Hindlimb muscle (tissue), 1 donor: Measurements from ENCODE around the gene ITIH4. TPM values are rescaled to one million over a fixed set of nuclear protein-coding genes. Genes with fewer than 3 reads are reported as not detected.

ENCODE experiments used
- DNase-seq: peaks from one replicate; pipeline ENCODE4 v3.0.0-alpha.2; 2013
- polyA plus RNA-seq: library from polyadenylated mRNA; unstranded; fragments of 120-200 nt; gene quantifications from one replicate; pipeline ENCODE4 v1.2.1, GENCODE V29; 2013; ENCODE audit not compliant: insufficient read length

ITIH4 gene
- polyA plus RNA-seq, 1 donor, result 38.3 TPM

DNA sequence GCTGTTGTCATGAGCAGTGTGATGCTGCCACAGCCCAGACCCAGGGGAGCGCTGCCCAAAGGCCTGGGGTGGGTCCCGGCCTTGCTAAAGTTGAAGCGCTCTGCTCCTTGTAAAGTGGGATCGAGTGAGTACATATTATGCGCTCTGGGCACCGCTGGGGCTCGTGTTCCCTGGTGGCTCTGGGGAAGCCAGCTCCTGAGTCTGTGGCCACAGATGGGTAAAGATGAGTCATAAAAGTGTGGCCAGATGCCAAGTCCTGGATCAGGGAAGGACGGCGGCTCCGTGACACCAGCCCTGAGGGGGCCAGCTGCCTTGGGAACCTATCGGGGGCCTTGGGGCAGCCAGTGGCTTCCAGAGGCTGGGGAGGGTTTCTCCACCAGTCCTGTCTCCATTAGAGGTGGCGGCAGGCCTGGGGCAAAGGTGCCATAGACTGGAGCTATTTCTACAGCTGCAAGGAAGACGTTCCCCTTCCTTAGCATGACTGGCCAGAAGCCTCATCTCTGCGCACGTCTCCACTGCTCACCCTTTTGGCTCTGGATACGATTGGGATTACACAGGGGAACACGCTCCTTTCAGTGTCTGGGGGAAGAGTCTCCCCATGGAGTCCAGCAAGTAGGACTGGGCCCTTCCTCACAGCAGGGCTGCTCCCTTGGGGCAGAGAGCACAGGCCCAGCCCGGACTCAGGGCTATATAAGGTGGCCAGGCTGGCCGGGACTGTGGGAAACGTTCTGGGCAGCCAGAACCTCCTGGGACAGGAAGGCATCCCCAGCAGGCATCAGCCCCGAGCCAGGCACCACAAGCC is 1.2 kb upstream of the ITIH4 start:
- DNase-seq, result no peak

- DNase-seq, result no peak
These were observed 487 bp downstream of the ITIH4 start for GRCh38 chr3:52829906-52830463.

DNA sequence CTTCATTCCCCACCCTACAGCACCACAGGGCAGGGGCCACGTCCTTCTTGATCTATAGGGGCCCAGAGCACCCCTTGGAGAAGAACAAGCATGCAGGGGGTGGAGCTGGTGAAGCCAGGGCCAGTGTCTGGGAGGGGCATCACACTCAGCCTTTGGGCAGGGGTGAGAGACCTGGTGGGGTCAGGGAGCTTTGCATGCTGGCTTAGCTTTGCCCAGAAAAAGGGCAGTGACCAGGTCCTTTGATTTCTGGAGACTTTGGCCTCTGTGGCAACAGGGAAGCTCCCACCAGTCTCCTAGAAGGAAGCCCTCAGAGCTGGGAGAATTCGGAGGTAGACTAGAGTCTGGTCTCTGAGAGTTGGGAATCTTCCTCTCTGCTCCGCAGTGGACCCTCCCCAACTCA is 990 bp downstream of the ITIH4 start:
- no peak for DNase-seq

- DNase-seq, result no peak
These were observed 2.6 kb downstream of the ITIH4 start for GRCh38 chr3:52827866-52828376.

- DNase-seq, result no peak
These were observed 3.0 kb downstream of the ITIH4 start for GRCh38 chr3:52827441-52827840.

DNA sequence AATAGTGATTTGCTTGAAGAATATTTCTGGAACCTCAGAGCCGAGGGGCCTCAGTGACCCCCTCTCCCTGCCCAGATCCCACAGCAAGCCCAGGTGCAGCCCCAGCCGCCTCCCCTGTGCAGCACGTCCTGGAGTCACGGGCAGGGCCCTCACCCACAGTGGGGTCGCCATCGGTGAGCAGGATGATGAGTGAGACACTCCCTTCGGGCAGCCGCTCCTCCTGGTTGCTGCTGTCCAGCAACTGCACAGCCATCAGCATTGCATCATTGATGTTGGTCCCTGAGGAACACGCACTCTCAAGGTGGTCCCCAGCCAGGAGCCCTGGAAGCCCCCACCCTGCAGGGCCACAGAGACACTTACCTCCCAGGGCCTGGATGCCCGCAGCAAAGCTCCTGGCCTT is 6.4 kb downstream of the ITIH4 start:
- DNase-seq, result no peak

- no peak for DNase-seq
These were observed 8.1 kb downstream of the ITIH4 start for GRCh38 chr3:52822363-52822762.

DNA sequence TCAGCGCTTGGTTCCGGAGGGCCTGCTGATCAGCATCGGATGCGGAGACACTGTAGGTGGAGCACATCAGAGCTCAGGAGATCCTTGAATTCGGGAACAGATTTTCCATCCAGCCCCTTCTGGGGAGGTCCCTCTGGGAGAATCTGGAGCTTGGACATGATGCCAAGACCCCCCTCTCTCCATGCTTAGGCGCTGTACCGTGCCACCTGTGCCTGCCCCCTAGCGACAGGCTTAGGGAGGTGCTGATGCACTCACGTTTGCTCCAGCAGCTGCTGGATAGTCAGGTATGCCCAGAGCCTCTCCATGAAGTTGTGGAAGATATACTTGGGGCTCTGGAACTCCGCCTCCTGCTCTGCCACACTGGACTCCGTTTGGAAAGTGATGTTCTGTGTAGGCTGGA is 9.7 kb downstream of the ITIH4 start:
- DNase-seq, result no peak

DNA sequence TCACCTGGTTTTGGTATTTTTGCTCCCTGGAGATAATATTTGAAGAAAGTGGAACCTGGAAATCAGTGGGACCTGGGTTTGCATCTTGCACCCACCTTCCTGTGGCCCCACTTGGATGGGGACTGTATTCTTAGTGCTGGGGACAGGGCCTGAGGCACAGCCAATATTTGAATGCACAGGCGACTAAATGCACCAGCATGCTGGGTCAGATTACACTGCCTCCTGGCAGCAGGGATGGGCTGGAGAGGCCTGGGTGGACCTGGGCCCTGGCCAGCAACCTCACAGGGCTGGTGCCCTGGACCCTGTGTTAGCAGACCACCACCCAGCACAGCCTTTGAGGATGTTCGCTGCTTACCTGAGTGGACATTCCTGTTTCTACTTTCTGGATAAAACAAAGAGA is 10.5 kb downstream of the ITIH4 start:
- DNase-seq, result no peak

- no peak for DNase-seq
These were observed 12.6 kb downstream of the ITIH4 start for GRCh38 chr3:52817860-52818259.

DNA sequence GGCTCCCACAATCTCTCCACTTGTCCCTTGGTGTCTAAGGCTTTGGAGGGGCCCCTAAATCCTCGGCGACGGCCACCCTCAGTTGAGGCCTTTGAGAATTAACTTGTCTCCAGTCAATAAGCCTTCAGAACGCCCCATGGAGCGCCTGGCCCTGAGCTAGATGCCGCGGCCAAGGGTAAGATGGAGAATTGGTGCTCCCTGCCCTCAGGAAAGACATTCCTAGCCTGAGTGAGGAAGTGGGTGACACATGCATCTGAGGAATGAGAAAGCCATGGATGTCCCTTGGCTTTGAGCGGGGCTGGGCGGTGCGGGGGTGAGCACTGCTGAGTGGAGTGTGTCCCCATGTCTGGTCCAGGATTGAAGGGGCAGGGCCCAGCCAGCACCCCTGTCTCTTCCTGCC is 13.3 kb downstream of the ITIH4 start:
- no peak for DNase-seq

DNA sequence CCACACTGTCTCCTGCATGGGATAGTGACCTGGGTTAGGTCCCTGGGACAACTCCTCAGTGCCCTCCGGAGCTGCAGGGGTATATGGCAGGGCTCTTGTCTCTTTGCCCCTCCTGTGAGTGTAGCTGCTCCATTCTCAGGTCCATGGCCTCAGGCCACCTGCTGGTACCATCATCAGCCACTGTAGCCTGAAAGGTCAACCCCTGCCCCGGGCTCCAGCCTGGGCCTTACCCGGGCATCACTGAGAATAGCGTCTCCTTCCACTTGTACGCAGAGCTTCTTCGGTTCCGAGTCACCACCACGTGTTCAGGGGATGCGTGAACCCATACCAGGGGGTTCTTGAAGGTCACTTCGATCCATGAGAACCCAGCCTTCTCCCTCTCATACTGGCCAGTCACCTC is 13.8 kb downstream of the ITIH4 start:
- DNase-seq, result no peak

DNA sequence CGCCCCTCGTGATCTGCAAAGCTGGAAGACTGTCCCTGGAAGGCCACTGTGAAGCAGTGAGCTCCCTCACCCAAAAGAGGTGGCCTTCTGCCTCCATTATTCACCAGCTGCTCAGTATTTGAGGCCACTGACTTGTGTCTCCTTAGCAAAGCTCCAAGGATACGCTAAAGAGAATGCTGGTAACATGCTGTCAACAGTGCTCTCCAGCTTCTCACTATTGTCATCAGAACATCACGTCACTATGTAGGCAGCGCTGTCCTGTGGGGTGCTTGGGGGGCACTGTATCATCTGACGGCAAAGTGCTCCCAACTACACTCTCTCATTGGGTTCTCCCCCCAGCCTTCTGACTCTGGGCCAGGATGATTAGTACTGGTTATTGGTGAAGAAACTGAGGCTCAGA is 14.3 kb downstream of the ITIH4 start:
- no peak for DNase-seq

DNA sequence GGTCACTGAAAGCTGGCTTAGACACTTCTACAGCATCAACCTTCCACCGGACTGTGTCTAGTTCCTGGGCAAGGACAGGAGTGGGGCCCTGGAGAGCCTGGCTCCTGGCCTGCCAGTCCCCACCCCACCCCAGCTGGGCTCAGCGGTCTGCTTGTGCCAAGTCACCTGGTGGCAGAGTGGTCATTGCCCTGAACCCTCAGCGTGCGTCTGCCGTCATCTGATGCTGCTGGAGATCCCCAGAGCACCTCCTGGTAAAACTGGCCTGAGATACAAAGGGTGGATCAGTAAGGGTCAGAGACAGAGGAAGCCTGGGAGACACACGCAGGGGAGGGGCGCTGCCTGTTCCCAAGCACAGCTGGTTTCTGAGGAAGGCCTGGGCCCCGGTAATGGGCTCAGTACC is 16.7 kb downstream of the ITIH4 start:
- no peak for DNase-seq

DNA sequence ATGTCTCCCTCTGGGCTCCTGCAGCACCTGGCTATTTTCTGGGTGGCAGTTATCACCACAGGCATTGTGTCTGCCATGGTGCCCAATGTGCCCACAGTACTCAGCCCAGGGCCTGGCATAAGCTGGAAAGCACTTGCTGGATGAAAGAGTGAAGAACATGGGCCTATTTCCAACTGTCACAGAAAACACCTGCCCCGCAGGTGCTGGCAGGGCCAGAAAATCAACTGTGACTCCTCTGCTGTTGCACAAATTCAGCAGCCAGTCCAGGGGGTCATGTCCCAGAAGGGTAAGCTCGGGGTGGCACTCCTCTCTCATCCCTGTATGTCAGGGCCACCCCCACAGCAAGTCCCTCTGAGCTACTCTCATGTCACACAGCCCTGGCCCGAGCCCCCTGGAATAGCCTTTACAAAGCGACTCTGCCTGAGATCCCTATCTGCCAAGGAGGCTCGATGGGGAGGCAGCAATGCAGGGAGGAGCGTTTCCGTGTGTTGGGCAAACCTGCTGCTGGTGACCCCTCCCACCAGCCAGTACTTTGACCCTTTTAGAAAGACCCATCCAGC is 18.9 kb downstream of the ITIH4 start:
- DNase-seq, result no peak

DNA sequence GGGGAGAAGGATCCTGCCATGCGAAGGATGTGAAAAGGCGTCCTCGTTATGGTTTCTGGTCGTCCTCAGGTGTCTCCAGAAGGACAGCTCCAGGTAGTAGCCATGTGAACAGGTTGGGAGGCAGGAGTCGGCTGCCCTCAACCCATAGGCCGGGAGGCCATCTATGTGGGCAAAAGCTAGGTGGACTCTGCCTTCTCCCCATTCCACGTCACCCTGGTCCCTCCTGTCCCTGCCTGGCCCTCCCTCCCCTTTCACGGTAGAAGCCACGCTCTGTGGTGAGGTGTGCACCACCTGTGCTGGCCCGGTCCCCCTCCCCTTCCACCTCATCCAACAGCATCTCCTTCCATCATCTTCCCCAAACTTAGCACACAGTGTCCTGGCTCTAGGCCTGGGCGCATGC is 19.5 kb downstream of the ITIH4 start:
- DNase-seq, result no peak

GRCh38 chr3:52809662-52810377 is 20.7 kb downstream of the ITIH4 start:
- no peak for DNase-seq

GRCh38 chr3:52809149-52809548 is 21.3 kb downstream of the ITIH4 start:
- DNase-seq, result no peak

DNA sequence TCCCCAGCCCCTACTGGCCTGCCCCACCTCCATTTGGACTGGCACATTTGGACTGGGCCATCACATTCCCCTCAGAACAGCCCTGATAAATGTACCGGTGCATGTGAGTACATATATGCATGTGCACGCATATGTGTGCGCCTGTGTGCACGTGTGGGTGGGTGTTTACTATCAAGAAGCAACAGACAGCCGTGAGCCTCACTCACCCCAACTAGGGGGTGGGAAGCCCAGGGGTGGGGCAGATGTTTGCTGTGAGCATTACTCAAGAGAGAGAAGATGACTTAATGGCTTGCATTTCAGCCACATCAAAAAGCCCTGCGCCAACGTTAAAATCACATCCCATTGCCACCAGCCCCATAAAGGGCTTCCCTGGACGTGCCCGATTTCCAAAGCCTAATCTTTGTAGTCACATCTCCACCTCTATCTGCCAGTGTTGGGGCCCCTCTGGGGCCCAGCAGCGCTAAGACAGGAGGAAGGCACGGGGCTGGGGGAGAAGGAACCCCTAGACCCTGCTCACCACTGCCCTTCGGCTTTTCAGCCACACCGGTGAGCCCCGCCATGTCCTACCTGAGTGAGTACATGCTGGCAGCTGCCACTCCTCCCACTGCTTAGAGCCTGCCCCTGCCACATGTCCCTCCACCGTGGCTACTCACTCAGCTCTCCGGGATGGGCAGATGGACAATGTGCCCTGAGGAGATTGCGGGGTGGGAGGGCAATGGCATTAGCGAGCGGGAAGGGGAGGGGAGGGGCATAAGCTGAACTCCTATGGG is 25.0 kb downstream of the ITIH4 start:
- DNase-seq, result no peak

DNA sequence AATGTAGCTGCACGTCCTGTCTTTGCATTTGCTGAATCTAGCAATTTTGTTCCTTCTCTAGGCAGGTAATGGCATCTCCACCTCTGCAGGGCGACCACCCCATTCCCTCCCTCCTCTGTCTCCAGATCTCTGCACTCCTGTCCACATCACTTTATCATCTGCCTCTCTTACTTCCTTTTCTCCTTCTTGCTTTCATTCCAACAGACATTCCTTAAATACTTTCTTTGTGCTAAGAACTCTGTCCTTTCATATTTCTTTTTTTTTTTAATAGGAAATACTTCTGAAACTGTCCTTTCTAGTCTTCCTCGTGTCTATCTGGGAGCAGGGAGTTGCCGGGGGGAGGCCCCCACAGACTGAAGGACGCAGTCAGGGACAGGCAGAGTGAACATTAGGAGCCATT is 28.6 kb downstream of the ITIH4 start:
- no peak for DNase-seq

- no peak for DNase-seq
These were observed 30.4 kb downstream of the ITIH4 start for GRCh38 chr3:52800079-52800478.

- no peak for DNase-seq
These were observed 31.4 kb downstream of the ITIH4 start for GRCh38 chr3:52798978-52799476.
